ENCODE measurements around the gene TSPAN18. TPM values are rescaled to one million over a fixed set of nuclear protein-coding genes. Genes with fewer than 3 reads are reported as not detected.

Gene TSPAN18
- total RNA-seq, 2 experiments from 2014 or later: 7.5 to 8.7 TPM

DNA sequence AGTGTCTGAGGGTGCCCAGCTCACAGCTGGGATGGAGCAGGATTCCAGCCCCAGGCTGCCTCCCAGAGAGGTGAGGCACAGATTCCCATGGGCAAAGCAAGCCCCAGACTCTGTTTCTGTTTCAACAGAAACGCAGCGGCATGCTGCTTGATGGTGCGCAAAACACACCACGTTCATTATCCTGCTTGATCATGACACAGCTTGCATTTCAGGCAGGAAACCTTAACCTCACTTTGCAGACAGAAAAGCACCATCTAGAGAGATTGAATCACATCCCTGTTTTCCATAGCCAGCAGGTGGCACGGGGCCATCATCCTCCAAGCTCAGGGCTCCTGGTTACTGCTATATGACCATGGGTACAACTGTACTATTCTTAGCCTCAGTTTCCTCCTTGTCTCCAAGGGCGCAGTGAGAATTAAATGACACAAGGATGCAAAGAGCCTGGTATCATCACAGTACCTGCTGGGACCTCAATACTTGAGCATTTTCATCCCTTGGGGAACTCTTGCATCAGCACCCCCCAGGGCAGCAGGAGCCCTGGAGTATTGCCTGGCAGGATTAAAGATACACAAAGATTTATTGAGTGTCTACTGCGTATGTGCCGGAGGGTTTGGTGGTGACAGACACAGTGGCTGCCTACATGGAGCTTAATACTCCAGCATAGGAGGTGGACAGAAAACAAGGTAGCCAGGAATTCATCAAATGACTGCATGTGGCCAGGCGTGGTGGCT is 113.9 kb downstream of the TSPAN18 start:
- no peak for ATAC-seq

GRCh38 chr11:44842220-44842619 is 115.5 kb downstream of the TSPAN18 start:
- H3K36me3 Mint-ChIP-seq (ENCODE audit: low read depth): no peaks in the 10 kb centered on the region
- POLR2A ChIA-PET: no interaction called here
- H3K4me1 Mint-ChIP-seq (ENCODE audit: low read depth): no peaks in the 10 kb centered on the region
- no peak overlapping the region for H3K27ac Mint-ChIP-seq
- CTCF ChIA-PET: no interaction called here
- peaks cover 15% of the 10 kb centered on the region for H3K9me3 Mint-ChIP-seq (ENCODE audit: insufficient read depth)
- no peak overlapping the region for H3K4me3 Mint-ChIP-seq
- ATAC-seq (no peak), DNase-seq (no peak)
- peaks cover 8% of the 10 kb centered on the region for H3K27me3 Mint-ChIP-seq (ENCODE audit: low read depth)

More for the DNA sequence above, 113.9 kb downstream of the TSPAN18 start:
- Mint-ChIP-seq H3K36me3 (ENCODE audit: low read depth) (no peaks in the 10 kb centered on the region), H3K4me3 (no peak overlapping the region), H3K4me1 (ENCODE audit: low read depth) (no peaks in the 10 kb centered on the region), H3K9me3 (ENCODE audit: insufficient read depth) (peaks cover 10% of the 10 kb centered on the region), H3K27me3 (ENCODE audit: low read depth) (peaks cover 18% of the 10 kb centered on the region), H3K27ac (no peak overlapping the region)
- POLR2A ChIA-PET: no interaction called here
- no peak for DNase-seq
- CTCF ChIA-PET: no interaction called here

DNA sequence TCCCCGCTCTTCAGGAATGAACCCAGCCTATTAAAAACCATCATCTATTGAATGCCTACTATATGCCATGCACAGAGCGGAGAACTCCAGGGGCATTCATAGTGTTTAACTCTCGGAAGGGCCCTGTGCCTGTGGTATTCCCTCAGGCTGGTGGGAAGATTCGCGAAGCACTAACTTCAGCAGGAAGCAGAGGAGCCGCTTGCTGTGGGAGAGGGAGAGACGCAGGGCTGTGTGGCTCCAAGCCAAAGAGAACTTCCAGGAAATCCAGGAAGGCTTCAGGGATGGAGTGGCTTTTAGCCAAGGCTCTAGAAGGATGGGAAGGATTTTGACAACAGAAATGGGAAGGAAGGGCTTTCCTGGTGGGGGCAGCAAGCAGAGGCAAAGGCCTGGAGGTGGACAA is 120.1 kb downstream of the TSPAN18 start:
- Mint-ChIP-seq H3K9me3 (ENCODE audit: insufficient read depth) (peaks cover 15% of the 10 kb centered on the region), H3K27me3 (ENCODE audit: low read depth) (peaks cover 3% of the 10 kb centered on the region), H3K4me1 (ENCODE audit: low read depth) (no peaks in the 10 kb centered on the region), H3K4me3 (no peak overlapping the region), H3K36me3 (ENCODE audit: low read depth) (no peaks in the 10 kb centered on the region), H3K27ac (no peak overlapping the region)
- POLR2A ChIA-PET: no interaction called here
- DNase-seq (no peak), ATAC-seq (no peak)
- CTCF ChIA-PET: interaction anchor here (1.4 kb wide), 1 partner anchor 80 kb away, joined by 3 read pairs; no protein-coding TSS in a partner anchor

DNA sequence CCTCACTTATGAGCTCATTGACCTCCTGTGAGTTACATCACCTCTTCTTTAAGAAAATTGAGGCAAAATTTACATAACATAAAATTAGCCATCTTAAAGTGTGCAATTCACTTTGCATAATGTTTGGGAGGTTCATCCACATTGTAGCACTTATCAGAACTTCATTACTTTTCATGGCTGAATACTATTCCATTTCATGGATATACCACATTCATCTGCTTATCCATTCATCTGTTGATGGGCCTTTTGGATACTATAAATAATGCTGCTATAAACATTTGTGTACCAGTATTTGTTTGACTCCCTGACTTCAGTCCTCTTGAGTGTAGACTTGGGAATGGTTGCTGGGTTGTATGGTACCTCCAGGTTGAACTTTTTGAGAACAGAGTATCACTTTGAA is 120.6 kb downstream of the TSPAN18 start:
- POLR2A ChIA-PET: no interaction called here
- H3K9me3 Mint-ChIP-seq (ENCODE audit: insufficient read depth): peaks cover 15% of the 10 kb centered on the region
- no peaks in the 10 kb centered on the region for H3K4me1 Mint-ChIP-seq (ENCODE audit: low read depth)
- H3K27me3 Mint-ChIP-seq (ENCODE audit: low read depth): peaks cover 3% of the 10 kb centered on the region
- H3K4me3 Mint-ChIP-seq: no peak overlapping the region
- no peak overlapping the region for H3K27ac Mint-ChIP-seq
- DNase-seq (no peak), ATAC-seq (no peak)
- H3K36me3 Mint-ChIP-seq (ENCODE audit: low read depth): no peaks in the 10 kb centered on the region
- CTCF ChIA-PET: interaction anchor here (1.4 kb wide), 1 partner anchor 80 kb away, joined by 3 read pairs; no protein-coding TSS in a partner anchor

DNA sequence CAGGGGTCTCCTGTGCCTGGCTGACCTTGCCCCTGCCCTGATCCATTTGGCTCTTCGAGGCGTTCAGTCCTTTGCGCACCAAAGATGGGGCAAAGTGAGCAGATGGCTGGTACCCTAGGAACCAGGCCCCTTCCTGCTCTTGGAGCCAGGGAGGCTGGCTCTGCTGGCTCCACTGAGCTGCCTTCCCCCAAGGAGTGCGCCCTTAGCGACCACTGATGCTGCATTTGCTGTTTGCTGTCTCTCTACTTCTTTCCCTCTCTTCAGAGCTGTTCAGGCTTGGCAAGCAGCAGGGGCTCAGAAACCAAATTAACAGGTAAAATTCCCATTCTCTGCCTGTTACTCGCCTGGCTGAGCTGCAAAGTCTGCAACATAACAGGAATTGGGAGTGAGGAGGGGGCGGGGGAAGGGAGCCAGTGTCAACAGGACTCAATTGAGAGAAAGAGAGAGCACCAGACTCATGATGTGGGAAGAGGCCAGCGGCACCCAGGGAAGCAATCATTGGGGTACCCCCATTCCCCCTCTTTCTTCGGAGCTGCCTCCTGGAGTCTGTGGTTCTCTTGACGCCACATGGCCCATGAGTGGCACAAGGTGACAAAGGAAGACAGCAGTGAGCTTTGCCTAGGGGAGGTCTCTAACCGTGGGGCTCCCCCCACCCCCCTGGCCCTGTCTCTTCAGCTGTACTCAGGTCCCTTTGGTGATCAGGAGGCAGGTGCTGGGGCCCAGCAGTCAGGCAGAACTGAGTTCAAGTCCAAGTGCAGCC is 121.6 kb downstream of the TSPAN18 start:
- Mint-ChIP-seq H3K4me3 (no peak overlapping the region), H3K9me3 (ENCODE audit: insufficient read depth) (peaks cover 10% of the 10 kb centered on the region), H3K27me3 (ENCODE audit: low read depth) (peaks cover 2% of the 10 kb centered on the region), H3K4me1 (ENCODE audit: low read depth) (no peaks in the 10 kb centered on the region), H3K27ac (no peak overlapping the region), H3K36me3 (ENCODE audit: low read depth) (no peaks in the 10 kb centered on the region)
- POLR2A ChIA-PET: no interaction called here
- DNase-seq (no peak), ATAC-seq (no peak)
- CTCF ChIA-PET: interaction anchor here (1.0 kb wide), 1 partner anchor 63 kb away, joined by 3 read pairs; no protein-coding TSS in a partner anchor

DNA sequence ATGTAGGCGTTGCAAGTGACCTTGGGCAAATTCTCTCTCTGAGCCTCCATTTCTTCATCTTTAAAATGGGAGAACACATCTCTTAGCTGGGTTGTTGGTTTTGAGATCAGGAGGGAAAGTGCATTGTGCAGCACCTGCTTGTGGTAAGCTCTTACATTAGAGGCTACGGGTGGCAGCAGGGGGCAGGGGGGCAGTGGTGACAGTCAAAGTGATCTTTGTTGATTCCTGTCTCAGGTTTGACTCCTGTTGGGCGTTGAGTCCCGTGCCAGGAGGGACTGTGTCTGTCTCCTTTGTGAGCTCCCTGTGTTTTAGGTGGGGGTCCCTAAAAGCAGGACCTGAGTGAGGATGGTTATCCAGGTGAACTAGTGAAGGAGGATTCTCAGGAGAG is 122.2 kb downstream of the TSPAN18 start:
- no peak for ATAC-seq
- no peak overlapping the region for H3K4me3 Mint-ChIP-seq
- no peaks in the 10 kb centered on the region for H3K27me3 Mint-ChIP-seq (ENCODE audit: low read depth)
- CTCF ChIA-PET: interaction anchor here (1.0 kb wide), 1 partner anchor 63 kb away, joined by 3 read pairs; no protein-coding TSS in a partner anchor
- POLR2A ChIA-PET: no interaction called here
- H3K9me3 Mint-ChIP-seq (ENCODE audit: insufficient read depth): peaks cover 5% of the 10 kb centered on the region
- H3K27ac Mint-ChIP-seq: no peak overlapping the region
- DNase-seq: no peak
- no peaks in the 10 kb centered on the region for H3K4me1 Mint-ChIP-seq (ENCODE audit: low read depth)
- H3K36me3 Mint-ChIP-seq (ENCODE audit: low read depth): no peaks in the 10 kb centered on the region

- CTCF ChIA-PET: interaction anchor here (1.0 kb wide), 1 partner anchor 62 kb away, joined by 3 read pairs; no protein-coding TSS in a partner anchor
- DNase-seq: no peak
- peaks cover 5% of the 10 kb centered on the region for H3K9me3 Mint-ChIP-seq (ENCODE audit: insufficient read depth)
- POLR2A ChIA-PET: no interaction called here
- no peak overlapping the region for H3K27ac Mint-ChIP-seq
- no peak overlapping the region for H3K4me3 Mint-ChIP-seq
- no peaks in the 10 kb centered on the region for H3K4me1 Mint-ChIP-seq (ENCODE audit: low read depth)
- no peaks in the 10 kb centered on the region for H3K36me3 Mint-ChIP-seq (ENCODE audit: low read depth)
- ATAC-seq: no peak
- H3K27me3 Mint-ChIP-seq (ENCODE audit: low read depth): no peaks in the 10 kb centered on the region
These were observed 122.7 kb downstream of the TSPAN18 start for GRCh38 chr11:44849424-44849823.

DNA sequence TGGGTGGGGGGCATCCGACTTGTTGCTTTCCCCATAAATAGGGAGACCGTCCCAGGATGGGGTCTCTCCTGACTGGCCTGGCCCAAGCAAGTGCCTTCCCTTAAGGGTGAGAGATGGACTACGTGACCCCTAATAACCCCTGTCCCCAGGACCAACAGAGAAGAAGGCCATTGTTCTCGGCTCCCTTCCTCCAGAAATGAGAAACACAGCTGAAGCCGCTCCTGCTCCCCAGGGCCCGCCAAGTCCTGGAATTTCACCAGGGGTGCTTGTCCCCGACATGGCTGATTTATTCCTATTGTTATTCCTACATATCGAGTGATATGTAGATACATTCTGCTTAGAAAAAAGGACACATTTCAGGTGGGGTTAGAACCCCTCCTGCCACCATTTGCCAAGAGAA is 123.2 kb downstream of the TSPAN18 start:
- no peak overlapping the region for H3K4me3 Mint-ChIP-seq
- H3K27ac Mint-ChIP-seq: no peak overlapping the region
- DNase-seq (no peak), ATAC-seq (no peak)
- no peaks in the 10 kb centered on the region for H3K4me1 Mint-ChIP-seq (ENCODE audit: low read depth)
- H3K9me3 Mint-ChIP-seq (ENCODE audit: insufficient read depth): peaks cover 5% of the 10 kb centered on the region
- H3K36me3 Mint-ChIP-seq (ENCODE audit: low read depth): no peaks in the 10 kb centered on the region
- POLR2A ChIA-PET: no interaction called here
- CTCF ChIA-PET: no interaction called here
- no peaks in the 10 kb centered on the region for H3K27me3 Mint-ChIP-seq (ENCODE audit: low read depth)

GRCh38 chr11:44851496-44851895 is 124.7 kb downstream of the TSPAN18 start:
- H3K27ac Mint-ChIP-seq: no peak overlapping the region
- no peak for ATAC-seq
- ChIA-PET POLR2A (interaction anchor here (0.6 kb wide), 1 partner anchor 113 kb away, joined by 3 read pairs; no protein-coding TSS in a partner anchor), CTCF (no interaction called here)
- peaks cover 5% of the 10 kb centered on the region for H3K9me3 Mint-ChIP-seq (ENCODE audit: insufficient read depth)
- H3K36me3 Mint-ChIP-seq (ENCODE audit: low read depth): no peaks in the 10 kb centered on the region
- no peak overlapping the region for H3K4me3 Mint-ChIP-seq
- H3K4me1 Mint-ChIP-seq (ENCODE audit: low read depth): no peaks in the 10 kb centered on the region
- DNase-seq: no peak
- H3K27me3 Mint-ChIP-seq (ENCODE audit: low read depth): peaks cover 5% of the 10 kb centered on the region

DNA sequence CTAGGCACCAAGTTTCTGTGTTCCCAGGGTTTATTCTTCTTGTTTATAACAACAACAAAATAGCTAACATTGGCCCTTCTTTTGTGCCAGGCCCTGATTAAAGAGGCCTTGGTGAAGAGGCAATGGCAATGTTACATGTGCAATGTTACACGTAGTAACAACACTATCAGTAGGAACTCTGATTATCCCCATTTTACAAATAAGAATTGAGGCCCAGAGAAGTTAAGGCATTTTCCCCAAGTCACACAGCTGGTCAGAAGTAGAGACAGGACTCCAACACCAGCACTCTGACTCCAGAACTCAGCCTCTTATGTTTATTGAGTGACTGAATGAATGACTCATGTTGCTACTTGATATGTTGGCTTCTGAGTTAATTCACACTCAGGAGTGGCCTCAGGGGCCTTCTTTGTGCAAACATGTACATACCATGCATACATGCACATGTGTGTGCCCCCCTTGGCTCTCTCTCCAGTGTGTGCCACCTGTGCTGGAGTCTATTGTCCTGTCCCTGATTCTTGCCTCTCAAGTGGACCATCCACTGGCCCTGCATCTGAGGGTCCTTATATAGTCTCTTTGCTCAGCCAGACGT is 125.5 kb downstream of the TSPAN18 start:
- Mint-ChIP-seq H3K36me3 (ENCODE audit: low read depth) (no peaks in the 10 kb centered on the region), H3K27me3 (ENCODE audit: low read depth) (peaks cover 10% of the 10 kb centered on the region), H3K9me3 (ENCODE audit: insufficient read depth) (no peaks in the 10 kb centered on the region), H3K27ac (no peak overlapping the region), H3K4me1 (ENCODE audit: low read depth) (no peaks in the 10 kb centered on the region), H3K4me3 (no peak overlapping the region)
- DNase-seq (no peak), ATAC-seq (no peak)
- ChIA-PET POLR2A (interaction anchor here (0.6 kb wide), 1 partner anchor 113 kb away, joined by 3 read pairs; no protein-coding TSS in a partner anchor), CTCF (no interaction called here)

DNA sequence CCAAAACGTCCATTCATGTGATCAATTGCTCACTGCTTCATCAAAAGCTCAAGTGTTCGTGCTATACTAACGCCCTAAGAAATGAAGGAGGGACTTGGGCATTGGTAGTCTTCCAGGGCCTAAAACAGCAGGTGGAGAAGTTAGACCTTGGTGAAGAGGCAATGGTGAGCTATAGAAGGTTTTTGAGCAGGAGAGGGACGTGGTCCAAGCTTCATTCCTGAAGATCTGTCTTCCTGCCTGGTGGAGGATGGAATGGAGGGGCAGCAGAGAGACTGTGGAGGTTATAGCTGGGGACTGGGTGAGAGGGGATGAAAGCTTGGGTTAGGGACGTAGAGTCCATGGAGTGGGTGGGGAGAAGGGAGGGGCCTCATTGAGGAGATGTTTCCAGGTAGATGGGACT is 126.2 kb downstream of the TSPAN18 start:
- Mint-ChIP-seq H3K4me3 (no peak overlapping the region), H3K9me3 (ENCODE audit: insufficient read depth) (no peaks in the 10 kb centered on the region), H3K27ac (no peak overlapping the region), H3K4me1 (ENCODE audit: low read depth) (no peaks in the 10 kb centered on the region), H3K36me3 (ENCODE audit: low read depth) (no peaks in the 10 kb centered on the region), H3K27me3 (ENCODE audit: low read depth) (peaks cover 15% of the 10 kb centered on the region)
- ATAC-seq: no peak
- ChIA-PET POLR2A (no interaction called here), CTCF (interaction anchor here (0.8 kb wide), 1 partner anchor 74 kb away, joined by 3 read pairs; no protein-coding TSS in a partner anchor)
- DNase-seq: no peak

DNA sequence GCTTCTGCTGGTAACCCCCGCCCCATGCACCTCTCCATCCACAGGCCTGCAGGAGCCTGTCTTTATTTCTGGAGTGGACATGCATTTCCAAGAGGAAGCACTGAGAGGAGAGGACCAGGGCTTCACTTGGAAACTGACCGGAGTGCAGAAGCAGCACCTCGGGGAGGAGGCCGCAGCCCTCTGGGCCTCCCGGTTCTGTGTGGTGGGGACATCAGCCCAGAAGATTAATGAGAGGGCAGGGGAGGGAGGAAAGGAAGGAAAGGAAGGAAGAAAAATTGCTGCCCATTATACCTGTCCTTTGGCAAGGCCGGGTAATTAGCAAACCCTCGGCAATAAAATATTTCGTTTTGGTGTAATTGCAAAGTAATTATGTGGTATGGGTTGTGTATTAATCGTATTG is 126.9 kb downstream of the TSPAN18 start:
- ChIA-PET POLR2A (no interaction called here), CTCF (no interaction called here)
- H3K27ac Mint-ChIP-seq: no peak overlapping the region
- H3K27me3 Mint-ChIP-seq (ENCODE audit: low read depth): peaks cover 22% of the 10 kb centered on the region
- DNase-seq (no peak), ATAC-seq (no peak)
- H3K4me1 Mint-ChIP-seq (ENCODE audit: low read depth): no peaks in the 10 kb centered on the region
- no peaks in the 10 kb centered on the region for H3K9me3 Mint-ChIP-seq (ENCODE audit: insufficient read depth)
- no peaks in the 10 kb centered on the region for H3K36me3 Mint-ChIP-seq (ENCODE audit: low read depth)
- no peak overlapping the region for H3K4me3 Mint-ChIP-seq

All from activated CD8-positive, alpha-beta T cell treated with anti-CD3 and anti-CD28 coated beads, Interleukin-2, amount 10 ng/mL, durations not matched to agents 7 days and 5 days (primary cell).